Stimulated activated CD4-positive, alpha-beta T cell treated with anti-CD3 and anti-CD28 coated beads, Interleukin-4, amount 100 ng/mL, for 4 hours (primary cell): ENCODE measurements around the gene CTU1.

Experiments
- DNase-seq, 2 experiments: peaks; one replicate each; pipeline ENCODE4 v3.0.0-alpha.2; 2020

Gene CTU1

DNA sequence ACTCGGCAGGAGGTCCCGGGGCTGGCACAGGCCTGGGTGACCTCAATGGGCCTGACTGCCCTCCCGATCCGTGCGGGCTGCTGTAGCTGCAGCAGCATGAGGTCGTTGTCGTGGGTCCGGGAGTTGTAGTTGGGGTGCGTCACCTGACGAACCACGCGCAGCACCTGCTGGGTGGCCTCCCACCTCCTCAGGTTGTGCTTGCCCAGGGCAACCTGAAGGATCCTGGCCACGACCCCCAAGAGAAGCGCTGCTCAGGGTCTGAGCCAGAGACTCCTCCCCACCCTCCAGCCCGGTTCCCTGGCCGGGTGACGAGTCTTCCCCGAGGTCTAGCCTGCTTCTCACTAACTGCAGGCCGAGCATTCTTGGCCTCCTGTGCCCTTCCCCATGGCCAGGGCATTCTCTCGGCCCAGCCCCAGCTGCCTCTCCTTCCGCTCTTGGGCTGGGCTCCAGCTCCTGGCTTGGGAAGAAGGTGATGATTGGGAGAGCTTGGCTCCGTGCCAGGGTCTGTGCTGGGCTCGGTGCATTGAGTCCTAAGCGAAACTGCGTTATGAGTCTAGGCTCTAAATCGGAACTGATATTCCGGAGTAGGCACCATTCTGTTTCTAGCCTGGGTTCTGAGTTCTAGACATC, 28.6 kb downstream of the CTU1 start:
- no peak for DNase-seq

DNA sequence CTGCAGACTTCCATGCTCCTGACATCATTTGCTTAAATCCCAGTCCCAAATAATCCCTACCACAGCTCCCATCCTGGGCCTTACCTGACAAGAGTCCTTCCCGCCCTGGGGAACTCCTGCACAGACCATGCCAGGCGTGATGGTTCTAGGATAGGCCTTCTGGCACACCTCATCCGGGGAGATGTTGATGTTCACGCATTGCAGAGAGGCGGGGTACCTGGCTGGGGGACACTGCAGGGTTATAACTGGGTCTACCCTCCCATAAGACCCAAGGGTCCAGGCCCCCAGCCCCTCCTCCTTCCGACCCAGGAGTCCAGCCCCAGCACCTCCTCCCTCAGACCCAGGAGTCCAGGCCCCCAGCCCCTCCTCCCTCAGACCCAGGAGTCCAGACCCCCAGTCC, 29.5 kb downstream of the CTU1 start:
- DNase-seq: no peak

DNA sequence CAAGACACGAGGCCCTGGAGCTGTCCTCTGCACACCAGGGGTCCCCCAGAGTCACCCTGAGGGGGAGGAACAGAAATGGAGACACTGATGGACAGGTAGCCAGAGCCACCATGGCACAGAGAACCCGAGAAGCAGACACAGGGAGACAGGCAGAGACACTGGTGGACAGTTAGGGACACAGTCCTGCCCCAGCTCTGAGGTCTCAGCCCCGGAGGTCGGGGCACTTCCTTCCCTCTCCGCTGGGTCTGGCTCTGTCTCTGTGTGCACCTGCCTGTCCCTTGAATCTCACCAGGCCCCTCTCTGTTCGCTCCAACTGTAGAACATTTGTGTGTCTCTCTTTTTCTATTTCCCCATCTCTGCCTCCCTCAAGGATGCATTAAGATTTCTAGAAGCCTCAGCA, 30.1 kb downstream of the CTU1 start:
- no peak for DNase-seq

DNA sequence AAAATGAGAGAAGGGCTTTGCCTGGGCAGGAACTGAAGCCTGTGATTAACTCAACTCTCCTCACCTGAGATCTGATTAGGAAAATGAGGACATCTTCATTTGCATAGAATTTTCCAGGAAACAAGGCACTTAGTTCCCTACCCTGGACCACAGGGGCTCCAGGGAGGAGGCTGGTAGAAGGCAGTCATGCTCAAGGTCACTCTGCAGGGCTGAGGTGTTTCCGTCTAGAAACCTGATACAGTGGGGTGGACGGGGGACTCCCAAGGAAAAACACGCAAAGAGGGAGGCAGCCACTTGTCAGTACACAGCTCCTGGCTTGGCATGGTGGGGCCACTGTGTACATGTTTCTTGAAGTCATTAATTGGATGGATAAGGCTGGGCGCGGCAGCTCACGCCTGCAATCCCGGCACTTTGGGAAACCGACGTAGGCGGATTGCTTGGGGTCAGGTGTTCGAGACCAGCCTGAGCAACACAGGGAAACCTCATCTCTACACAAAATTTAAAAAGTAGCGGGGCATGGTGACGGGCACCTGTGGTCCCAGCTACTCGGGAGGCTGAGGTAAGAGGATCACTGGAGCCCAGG, 31.5 kb downstream of the CTU1 start:
- DNase-seq: no peak

DNA sequence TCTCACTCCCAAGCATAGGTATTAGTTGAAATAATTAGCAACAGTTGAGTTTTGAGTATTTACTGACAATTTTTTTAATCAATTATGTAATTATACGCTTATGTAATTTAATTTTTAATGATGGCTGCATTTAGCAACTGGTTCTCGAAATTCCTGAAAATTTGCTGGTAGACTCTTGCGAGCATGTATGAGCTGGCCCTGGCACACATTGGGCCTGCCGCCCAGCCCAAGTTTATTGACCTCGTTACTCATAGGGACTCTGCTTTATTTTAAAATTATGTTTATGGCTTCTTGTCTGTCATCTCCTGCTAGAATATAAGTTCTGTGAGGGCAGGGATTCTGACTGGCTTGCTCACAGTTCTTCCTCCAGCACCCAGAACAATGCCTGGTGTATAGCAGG, 32.2 kb downstream of the CTU1 start:
- DNase-seq: no peak

DNA sequence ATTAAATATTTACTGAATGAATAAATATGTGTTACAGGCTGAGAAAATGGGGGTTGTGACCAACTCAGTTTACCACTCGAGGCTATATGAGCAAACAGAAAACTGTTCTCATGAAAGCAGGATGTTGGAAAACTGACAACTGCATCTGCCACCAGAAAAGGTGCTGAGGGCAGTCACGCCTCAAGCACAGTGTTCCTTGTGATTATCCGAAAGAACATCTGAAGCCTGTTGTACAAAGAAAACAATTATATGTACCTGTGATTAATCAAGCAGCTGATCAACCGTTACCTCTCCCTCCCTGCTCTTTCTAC, 37.2 kb downstream of the CTU1 start:
- no peak for DNase-seq

DNA sequence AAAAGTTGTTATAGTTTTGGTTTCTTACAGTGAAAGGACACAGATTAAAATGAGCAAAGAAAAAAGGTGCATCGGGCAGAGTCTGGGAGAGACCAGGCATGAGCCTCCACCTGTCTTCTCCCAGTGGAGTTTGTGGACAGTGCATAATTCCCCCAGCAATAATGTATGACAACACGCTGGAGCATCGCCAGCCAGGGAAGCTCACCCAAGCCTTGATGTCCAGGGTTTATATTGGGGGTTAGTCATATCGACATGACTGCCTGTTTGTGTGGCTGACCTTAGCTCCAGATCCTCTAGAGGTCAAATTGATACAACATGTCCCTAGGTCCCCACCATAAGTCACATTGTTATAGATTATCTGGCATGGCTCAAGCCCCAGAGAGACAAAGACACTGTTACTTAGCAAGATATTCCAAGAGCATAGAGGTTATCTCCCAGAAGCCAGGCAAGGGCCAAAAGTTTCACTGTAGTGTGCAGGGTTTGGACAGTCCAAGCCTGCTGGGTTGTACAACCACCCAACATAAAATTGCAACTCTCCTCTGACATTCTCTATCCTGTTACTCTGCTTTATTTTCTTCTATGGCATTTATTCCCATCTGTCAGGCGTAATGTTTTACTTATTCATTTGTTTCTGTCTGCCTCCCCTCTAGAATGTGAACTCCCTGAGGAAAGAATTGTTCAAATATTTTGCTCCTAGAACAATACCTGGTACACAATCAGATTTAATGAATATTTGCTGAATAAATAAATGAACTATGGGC, 37.7 kb downstream of the CTU1 start:
- no peak for DNase-seq

DNA sequence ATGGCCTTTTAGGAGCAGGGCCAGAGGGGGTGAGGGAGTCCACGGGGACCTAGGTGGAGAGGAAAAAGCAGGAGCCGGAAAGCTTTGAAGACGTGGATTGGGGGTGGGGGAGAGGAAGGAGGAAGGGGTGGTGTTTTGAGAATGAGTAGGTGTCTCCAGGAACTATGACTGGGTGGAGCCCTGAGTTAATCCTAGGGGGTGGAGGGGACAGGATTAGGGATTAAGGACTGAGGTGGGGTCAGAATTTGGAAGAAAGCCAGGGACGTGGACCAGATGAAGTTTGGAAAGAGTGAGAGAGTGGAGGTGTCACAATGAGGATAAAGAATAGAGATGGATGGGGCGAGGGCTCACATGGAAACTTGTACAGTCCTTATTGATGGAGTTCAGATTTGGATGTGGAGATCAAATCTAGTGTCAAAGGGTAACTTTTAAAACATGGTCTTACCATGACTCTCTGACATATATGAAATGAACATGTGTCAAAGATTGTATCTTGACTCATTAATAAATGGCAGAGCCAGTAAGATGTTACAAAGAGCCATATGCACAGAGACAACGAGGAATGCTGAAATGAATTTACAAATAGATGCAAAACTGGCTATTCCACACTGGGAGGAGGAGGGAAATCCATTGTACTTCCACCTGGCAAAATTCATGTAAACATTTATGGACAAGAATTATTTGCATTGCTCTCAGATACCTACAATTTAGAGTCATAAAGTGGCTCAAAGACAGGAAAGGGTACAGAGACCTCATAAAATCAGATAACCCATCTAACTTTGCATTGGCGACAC, 41.6 kb downstream of the CTU1 start:
- DNase-seq: no peak

DNA sequence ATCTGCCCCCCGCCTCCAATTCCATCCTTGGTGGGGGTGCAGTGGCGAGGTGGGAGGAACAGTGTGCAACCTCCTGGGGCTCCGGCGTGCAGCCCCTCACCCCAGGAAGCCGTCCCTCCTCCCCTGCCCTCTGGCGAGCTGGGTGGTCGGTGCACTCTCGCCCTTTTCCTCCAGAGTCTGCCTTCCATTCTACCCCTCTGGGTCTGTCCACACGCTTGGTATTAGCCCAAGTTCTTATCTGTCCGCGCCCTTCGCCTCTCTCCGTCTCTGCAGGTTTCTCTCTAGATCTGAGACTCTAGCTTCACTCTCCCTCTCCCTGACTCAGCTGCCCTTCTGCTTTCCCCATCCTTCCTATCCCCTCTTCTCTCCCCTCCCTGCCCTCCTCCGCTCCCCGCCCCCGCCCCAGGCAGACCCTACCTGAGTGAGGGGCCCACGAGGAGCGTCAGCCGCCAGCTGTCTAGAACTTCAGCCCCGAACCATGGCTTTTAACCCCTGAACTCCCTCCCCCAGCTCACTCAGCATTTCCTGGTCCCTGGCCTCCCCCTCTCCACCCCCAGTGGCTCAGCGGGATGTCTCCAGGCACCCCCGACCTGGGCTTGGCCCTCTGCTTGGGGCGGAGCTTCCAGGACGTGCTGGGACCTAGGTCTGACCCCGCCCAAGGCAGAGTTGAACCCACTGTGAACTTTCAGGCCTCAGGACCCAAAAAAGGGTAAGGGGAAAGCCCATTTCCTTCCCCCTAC, 42.8 kb downstream of the CTU1 start:
- no peak for DNase-seq

DNA sequence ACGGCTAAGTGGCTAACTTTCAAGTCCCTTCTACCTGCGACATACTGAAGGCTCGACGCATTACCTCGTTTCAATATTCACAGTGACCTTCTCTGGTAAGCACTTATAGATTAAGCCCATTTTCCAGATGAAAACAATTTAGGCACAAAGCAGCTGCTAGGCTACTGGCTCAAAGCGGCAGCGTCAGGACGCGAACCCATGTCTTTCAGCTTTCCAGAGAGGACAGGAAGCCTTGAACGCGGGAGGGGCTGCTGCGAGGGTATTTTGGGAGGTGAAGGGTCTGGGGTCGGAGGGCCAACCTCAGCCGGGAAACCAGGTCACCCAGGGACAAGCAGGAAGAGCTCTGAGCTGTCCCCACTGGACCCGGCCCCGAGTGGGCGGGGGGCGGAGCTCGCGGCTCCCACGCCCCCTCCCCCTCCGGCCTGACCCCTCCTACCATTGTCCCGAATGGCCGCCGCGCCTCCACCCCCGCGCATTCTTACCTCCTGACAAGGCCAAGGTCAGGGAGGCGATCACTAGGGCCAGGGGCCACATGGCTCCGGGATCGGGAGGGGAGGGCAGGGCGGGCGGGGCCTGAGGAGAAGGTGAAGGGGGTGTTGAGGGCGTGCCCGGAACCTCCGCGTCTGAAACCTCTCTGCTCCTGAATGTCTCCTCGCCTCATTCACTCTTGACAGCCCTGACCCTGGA, 43.5 kb downstream of the CTU1 start, which contains the start of gene KLK13:
KLK13 (minus strand) TSS at position 559 of the 687 bp plus-strand sequence; CDS start at position 534, 25 bp downstream.
- DNase-seq: no peak

DNA sequence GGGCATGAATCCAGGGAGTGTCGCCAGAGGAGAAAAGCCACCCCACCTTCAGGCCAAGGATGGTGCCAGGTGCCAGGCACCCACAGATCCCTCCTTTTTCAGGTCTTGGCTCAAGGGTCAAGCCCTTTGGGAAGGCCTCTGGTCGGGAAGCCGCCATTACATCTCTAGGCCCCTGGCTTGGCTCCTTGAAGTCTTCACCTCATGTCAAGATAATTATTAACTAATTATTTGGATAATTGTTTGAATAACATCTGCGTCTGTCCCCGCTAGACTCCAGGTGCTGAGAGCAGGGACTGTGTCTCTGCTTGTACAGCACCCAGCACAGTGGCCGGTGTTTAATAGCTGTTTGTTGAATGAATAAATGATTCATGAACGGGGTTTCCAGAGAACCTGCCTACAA, 44.5 kb downstream of the CTU1 start:
- no peak for DNase-seq

DNA sequence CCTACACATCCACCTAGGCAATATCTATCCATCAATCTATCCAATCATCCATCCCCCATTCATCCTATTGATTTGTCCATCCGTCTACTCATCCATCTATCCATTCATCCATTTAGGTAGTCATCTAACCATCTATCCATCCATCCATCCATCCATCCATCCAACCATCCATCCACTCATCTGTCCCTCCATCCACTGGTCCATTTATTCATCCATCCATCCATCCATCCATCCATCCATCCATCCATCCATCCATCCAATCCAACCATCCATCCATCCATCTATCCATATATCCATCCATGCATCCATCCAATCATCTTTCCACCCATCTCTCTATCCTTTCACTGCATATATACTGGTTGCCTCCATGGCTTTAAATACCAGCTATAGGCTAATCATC, 47.2 kb downstream of the CTU1 start:
- DNase-seq: no peak

DNA sequence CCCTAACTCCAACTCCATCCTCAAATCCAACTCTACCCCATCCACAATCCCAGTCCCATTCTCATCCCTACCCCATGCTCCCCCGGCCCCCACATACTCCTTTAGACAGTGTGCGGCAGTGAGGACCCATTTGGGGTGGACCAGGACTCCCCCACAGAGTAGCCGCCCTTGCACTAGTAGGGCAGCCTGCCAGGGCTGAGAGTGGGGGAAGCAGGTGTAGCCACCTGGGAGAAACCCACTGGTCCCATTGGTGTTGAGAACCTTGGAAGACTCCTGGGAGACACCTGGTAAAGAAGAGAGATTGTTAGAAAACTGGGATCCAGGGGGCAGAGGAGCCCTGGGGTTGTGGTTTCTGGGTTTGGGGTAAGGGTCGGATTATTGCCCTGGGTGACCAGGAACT, 47.9 kb downstream of the CTU1 start:
- DNase-seq: no peak

DNA sequence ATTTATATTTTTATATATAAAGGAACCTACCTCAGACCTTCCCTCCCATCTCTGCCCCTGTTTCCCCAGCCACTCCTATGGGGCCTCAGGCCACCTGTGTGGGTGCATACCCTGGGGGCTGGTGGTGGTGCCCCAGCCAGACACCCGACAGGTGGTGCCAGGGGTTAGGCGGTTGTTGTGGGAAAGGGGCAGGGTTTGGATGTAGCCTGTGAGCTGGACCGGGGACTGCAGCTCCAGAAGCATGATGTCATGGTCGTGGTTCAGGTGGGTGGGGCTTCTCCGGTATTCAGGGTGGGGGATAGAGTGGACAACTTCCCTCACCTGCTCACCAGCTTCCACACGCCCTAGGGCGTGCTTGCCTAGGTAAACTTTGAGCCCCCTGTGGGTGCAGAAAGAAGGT, 48.5 kb downstream of the CTU1 start:
- DNase-seq: no peak

DNA sequence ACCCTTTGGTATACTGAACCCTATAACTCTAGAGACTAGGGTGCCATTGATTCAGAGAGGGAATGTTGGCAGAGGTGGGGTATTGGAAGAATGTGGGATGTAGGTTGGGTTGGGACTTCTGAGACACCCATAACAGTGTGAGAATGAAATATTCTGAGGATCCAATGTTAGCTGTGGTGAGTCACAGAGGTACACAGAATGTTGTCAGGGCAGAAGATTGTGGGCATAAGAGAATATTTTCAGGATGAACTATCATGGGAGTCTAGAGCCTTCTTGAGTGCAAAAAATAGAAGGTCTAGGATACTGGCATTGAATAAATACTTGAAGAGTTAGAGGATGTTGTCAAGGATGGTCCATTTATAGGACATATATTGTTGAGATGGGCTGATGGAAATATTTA, 52.3 kb downstream of the CTU1 start:
- DNase-seq: no peak
